ENCODE data around the gene FUT3.
"Not testable (repeated sequence)": the region's sequence is repeated elsewhere in the genome, so short reads cannot be mapped to it uniquely, and the experiment has no call there.

The FUT3 gene

DNA sequence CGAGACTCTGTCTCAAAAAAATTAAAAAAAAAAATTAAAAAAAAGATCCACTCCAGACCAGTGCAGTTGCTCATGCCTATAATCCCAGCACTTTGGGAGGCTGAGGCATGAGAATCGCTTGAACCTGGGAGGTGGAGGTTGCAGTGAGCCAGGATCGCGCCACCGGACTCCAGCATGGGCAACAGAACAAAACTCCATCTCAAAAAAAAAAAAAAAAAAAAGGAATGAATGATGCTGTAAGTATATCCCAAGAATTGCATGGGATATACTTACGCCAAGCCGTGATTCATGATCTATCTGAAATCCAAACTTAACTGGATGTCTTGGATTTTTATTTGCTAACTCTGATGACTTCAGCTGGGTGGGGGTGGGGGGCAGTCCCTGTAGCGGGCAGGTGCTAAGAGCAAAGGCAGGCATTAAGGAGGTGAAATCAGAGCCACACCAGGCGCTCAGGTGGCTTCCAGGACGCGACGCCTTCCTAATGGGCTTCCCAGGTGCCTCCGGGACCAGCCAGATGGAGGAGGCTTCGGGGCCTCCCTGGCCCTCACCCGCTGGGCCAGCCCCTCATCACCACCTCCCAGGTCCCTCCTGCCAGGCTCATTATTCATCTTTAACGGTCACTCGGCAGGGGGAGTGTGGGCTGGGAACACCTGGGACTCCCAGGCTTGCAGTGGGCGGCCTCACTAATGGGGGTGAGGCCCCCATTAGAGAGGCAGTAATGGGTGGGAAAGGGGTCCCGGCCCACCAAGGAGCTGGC is 30.5 kb upstream of the FUT3 start:
- DNase-seq = no peak

DNA sequence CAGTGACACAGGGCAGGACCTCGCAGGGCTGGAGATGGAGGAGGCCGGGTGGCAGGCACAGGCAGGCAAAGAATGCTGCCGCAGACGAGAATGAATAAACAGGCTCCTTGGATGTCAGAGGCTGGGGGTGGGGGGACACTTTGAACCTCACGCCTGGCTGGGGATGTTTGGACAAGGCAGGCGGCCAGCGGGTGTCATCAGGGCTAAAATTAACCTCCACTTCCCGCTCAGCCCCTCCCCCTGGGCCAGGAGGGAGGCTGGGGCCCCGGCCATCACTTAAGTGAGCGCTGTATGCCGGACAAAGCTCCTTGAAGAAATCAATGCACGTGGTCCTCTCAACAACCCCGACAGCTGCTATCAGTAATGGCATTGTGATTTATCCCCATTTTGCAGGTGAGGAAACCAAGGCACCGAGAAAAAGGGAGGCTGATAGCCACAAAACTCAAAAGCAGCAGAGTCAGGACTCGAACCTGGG is 29.4 kb upstream of the FUT3 start:
- DNase-seq = no peak

DNA sequence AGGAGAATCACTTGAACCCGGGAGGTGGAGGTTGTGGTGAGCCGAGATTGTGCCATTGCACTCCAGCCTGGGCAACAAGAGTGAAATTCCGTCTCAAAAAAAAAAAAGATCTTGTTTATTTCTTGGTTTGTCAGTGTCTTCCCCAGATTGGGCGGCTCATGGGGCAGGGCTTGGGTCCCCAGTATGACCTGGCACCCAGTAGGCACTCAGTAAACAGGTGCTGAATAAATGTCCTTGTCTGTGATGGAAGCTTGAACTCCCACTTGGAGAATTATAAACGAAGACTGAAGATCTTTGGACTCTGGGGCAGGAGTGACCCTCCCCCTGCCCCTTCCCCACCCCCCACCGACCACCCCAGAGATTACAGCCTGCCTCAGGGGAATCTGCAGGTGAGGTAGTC is 28.9 kb upstream of the FUT3 start:
- DNase-seq = no peak

DNA sequence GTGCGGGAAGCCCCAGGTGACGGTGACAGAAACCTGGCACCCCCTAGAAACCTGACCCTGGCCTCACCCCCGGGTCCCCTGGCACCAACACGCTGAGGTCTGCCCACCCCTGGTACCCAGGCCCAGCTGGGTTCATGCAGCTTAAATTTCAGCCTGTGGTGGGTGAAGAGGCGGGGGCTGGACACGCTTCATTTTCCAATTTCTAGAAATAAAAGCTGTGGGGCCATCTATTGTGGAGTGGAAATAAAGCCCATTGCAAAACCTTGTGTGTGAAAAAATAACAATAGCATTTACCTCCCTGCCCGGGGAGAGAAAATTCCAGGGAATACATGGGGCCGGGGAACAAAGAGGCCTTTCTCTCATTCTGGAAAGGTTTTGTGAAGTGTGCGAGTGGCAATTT is 26.6 kb upstream of the FUT3 start:
- DNase-seq = no peak

DNA sequence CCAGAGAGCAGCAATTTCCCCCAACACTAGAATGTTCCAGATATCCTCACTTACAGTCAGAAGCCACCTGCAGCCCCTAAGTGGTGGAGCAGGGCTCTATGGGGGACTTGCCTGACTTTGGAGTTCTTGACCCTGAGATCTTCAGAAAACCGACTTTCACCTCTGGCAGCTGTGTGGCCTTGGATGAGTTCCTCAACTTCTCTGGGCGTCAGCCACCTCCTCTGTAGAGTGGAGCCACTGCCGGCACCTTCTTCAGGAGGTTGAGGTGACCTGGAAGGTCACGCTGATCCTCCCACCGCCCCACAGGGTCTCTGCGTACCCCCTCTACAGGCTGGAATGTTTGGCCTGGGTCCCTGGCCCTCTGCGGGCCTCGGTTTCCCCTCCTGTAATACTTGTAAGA is 26.2 kb upstream of the FUT3 start:
- DNase-seq = no peak

DNA sequence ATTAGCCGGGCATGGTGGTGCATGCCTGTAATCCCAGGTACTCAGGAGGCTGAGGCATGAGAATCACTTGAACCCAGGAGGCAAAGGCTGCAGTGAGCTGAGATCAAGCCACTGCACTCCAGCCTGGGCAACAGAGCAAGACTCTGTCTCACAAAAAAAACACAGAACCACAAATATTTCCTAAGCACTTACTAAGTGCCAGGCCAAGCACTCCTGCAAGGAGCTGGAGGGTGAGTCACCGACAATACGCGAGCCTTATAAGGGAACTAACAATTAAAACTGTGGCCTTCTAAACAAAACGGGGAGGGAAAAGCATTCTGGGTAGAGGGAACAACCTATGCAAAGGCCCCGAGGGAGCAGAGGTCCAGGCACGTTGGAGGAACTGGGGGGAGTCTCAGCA is 23.2 kb upstream of the FUT3 start:
- DNase-seq = not testable (repeated sequence)

DNA sequence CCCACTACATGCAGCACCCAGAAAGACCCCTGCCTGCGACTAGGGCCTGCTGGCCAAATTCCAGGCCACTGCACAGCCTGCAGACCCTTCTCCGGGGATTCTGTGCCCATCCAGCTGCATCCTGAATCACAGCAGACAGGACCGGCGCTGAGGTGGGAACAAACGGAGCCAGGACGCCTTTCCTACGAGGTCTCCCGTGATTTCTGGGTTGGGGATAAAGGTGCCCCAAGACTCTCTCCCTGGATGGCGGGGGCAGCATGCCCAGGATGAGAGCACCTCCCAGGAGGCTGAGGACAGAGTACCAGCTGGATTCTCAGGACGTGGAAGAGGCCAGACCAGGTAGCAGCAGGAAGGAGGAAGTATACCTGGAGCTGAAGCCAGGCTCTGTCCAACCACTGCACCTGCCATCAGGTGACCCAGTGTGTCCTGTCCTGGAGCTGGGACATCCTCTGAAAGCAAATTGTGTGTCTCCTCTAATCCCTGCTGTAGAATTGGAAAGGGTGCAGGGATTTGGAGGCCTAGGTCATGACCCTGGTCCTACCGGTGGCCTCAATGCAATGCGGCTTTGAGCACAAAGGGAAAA is 22.5 kb upstream of the FUT3 start:
- no peak for DNase-seq

DNA sequence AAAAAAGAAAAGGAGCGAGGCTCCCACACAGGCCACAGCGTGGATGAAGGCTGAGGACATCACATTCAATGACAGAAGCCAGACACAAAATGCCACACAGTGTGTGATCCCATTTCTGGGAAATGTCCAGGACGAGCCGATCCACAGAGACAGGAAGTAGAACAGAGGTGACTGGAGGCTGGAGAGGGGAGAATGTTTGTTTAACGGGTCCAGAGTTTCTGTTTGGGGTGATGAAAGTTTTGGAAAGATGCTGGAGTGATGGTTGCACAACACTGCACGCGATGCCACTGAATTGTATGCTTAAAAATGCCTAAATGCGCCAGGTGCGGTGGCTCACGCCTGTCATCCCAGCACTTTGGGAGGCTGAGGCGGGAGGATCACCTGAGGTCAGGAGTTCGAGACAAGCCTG is 19.7 kb upstream of the FUT3 start:
- no peak for DNase-seq

DNA sequence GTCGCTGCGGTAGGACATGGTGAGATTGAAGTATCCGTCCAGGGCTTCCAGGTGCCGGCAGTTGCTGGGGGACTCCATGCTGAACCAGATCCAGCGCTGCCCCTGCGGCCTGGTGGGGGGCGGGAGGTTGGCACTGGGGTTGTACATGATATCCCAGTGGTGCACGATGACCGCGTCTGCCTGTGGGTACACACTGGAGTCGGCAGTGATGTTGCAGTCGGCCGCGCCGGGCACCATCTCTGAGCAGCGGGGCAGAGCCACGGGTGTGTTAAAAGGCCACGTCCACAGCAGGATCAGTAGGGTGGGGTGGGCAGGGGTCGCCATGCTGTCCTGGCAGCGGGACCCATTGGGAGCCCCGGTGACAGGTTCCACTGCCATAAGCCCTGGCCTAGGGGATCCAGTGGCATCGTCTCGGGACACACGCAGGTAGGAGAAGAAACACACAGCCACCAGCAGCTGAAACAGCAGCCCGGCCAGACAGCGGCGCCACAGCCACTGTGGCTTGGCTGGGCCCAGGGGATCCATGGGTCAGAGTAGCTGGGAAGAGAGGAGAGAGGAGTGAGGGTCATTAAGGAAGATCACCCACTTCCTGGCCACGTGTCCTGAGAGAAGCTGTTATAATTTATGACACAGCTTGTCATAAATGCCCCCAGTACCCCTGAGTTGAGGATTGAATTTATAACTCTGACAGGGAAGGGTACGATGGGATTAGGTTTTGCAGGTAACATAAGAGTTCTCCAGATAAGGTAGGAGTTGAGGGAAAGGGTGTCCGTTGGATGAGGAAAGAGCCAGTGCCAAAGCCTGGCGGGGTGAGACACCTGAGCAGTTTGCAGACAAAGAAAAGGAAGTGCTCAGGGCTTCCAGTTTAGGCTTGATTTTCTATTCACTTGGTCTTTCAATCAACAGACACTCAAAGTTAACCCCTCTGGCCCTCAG is 16.2 kb upstream of the FUT3 start:
- DNase-seq = no peak

DNA sequence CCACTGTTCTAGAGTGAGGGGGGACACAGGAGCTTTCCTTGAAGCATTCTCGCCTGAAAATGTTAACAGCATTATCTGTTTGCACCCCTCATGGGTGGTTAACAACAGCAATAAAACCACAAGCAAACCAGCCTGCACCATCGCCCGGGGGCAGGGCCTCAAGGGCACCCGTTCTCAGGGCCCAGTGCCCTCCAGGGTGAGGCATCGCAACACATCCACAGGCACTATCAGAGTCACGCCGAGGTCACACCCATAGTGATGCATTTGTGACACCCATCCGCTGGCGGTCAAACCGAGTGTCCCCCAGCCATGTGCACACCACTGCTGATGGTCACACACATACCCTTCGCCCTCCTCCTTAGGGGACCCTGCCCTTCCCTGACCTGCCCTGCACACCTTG is 14.5 kb upstream of the FUT3 start:
- DNase-seq = no peak

DNA sequence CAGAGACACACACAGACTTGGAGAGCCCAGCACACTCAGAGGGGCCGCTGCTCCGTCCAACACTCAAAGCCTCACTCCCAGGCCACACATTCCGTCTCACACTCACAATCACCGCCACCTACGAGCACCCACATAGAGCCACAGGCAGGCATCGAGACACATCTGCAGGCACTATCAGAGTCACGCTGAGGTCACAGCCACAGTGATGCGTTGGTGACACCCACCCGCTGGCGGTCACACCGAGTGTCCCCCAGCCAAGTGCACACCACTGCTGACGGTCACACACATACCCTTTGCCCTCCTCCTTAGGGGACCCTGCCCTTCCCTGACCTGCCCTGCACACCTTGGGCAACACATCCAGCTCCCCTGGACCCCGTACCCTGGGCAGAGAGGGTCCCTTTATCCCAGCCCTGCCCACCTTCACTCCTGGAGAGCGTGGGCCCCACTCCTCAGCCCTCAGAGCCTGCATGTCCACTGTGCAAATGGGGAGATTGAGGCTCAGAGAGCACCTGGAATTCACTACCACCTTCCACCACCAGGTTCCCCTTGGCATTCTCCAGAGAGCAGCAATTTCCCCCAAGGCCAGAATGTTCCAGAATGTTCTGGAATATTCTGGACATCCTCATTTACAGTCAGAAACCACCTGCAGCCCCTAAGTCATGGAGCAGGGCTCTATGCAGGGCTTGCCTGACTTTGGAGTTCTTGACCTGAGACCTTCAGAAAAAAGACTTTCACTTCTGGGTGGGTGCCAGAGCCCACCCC is 13.7 kb upstream of the FUT3 start:
- no peak for DNase-seq

DNA sequence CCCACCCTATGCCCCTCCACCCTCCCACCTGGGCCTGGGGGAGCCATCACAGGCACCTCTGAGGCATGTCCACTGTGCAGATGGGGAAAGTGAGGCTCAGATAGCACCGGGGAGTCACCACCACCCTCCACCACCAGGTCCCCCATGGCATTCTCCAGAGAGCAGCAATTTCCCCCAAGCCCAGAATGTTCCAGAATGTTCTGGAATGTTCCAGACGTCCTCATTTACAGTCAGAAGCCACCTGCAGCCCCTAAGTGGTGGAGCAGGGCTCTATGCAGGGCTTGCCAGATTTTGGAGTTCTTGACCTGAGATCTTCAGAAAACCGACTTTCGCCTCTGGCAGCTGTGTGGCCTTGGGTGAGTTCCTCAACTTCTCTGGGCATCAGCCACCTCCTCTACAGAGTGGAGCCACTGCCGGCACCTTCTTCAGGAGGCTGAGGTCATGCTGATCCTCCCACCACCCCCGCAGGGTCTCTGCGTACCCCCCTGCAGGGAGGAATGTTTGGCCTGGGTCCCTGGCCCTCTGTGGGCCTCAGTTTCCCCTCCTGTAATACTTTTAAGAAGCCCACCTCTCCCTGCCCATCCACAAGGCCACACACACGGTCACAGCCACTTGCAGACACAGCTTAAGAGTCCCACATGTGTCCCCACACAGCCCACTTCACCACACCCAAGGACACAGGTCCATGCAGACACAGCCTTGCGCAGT is 12.9 kb upstream of the FUT3 start:
- DNase-seq = no peak

DNA sequence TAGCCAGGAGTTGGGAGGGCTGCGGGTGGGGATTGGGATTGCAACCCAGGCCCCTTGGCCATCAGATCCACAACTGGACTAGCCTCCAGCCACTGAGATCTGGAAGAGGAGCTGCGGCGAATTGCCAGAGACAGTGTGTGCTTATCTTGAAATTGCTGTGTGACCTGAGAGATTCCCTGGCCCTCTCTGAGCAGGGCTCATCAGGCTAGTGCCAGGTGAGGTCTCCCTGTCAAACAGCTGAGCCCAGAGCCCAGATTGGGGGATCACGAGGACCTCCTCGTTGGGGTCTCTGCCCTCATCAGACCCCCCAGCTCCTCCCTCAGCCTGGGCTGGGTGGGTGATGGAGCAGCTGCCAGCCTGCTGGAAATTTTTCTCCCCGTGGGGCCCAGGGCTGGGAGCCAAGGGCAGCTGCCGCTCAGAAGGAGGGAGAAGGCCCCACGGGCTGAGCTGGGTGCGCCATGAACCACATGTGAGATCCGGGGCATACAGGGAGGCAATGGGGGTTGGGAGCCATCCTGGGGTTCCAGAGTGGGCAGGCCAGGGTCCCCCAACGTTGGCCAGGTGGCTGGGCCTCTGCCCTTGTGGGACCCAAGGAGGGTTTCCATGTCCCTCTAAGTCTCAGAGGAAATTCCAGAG is 11.9 kb upstream of the FUT3 start:
- no peak for DNase-seq

DNA sequence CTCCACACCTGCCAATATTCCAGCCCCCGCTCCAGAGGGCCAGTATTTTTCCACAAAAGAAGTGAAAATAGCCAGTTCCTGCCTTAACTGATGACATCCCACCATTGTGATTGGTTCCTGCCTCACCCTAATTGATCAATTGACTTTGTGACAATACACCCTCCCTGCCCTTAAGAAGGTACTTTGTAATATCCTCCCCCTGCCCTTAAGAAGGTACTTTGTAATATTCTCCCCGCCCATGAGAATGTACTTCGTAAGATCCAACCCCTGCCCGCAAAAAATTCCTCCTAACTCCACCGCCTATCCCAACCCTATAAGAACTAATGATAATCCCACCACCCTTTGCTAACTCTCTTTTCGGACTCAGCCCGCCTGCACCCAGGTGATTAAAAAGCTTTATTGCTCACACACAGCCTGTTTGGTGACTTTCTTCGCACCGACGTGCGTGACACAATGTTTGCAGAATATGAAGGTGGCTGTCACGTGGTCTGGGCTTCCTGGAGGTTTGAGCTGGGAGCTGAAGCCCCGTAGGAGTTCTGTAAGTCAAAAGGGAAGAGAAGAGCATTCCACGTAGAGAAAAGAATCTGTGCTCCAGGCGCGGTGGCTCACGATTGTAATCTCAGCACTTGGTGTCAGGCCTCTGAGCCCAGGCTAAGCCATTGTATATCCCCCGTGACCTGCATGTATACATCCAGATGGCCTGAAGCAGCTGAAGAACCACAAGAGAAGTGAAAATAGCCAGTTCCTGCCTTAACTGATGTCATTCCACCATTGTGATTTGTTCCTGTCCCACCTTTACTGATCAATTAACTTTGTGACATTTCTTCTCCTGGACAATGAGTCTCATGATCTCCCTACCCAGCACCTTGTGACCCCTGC is 6.2 kb upstream of the FUT3 start:
- no peak for DNase-seq

DNA sequence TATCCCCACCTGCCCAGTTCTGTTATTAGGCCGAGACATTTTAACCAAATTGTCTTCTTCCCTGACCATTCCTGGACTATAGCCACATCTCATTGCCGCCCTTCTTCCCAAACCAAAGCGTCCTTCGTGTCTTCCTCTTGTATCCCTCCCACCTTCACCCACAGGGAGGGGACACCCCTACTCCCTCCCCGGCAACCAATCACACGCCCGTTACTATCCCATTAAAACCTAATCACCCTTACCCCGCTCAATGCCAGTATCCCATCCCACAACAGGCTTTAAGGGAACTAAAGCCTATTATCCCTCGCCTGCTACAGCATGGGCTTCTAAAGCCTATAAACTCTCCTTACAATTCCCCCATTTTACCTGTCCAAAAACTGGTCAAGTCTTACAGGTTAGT is 3.9 kb upstream of the FUT3 start:
- not testable (repeated sequence) for DNase-seq

DNA sequence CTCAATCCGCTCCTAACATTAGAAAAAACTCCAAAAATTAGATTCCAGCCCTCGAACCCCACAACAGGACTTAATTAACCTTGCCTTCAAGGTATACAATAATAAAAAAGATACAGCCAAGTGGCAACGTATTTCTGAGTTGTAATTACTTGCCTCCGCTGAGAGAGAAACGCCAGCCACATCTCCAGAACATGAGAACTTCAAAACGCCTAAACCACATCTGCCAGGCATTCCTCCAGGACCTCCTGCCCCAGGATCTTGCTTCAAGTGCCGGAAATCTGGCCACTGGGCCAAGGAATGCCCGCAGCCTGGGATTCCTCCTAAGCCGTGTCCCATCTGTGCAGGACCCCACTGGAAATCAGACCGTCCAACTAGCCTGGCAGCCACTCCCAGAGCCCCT is 2.9 kb upstream of the FUT3 start:
- DNase-seq = not testable (repeated sequence)

DNA sequence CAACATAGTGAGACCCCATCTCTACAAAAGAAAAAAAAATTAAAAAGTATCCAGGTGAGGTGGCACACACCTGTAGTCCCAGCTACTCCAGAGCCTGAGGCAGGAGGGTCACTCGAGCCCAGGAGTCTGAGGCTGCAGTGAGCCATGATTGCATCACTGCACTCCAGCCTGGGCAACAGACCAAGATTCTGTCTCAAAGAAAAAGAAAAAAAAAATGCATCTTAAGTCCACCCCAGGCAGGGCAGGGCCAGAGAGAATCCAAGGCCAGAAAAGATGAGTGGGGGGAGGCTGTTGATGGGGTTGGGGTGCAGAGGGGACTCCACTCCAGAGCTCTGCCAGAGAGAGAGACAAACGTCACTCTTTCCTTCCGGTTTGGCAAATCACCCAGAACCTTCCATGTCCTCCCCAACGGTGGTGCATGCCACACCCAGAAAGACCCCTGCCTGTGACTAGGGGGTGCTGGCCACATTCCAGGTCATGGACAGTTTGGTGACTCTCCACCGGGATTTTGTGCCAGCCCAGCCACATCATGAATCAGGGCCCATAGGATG is 431 bp downstream of the FUT3 start:
- no peak for DNase-seq

DNA sequence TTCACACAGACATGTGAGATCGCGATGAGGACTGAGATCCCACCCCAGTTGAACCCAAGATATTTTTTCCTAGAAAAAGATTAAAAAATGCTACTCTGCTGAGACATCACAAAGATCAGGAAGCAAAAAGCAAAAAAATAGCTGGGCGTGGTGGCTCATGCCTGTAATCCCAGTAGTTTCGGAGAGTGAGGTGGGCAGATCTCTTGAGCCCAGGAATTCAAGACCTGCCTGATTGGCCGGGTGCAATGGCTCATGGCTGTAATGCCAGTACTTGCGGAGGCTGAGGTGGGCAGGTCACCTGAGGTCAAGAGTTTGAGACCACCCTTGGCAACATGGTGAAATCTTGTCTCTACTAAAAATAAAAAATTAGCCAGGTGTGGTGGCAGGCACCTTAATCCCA is 1.1 kb downstream of the FUT3 start:
- no peak for DNase-seq

DNA sequence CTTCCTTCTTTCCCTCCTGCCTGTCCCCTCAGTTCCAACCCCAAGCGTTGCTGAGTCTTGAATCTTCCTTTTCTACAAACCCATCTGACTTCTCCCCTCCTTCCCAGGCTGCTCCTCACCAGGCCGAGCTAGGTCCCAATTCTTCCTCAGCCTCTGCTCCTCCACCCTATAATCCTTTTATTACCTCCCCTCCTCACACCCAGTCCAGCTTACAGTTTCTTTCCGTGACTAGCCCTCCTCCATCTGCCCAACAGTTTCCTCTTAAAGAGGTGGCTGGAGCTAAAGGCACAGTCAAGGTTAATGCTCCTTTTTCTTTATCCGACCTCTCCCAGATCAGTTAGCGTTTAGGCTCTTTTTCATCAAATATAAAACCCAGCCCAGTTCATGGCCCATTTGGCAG is 2.6 kb downstream of the FUT3 start:
- not testable (repeated sequence) for DNase-seq

DNA sequence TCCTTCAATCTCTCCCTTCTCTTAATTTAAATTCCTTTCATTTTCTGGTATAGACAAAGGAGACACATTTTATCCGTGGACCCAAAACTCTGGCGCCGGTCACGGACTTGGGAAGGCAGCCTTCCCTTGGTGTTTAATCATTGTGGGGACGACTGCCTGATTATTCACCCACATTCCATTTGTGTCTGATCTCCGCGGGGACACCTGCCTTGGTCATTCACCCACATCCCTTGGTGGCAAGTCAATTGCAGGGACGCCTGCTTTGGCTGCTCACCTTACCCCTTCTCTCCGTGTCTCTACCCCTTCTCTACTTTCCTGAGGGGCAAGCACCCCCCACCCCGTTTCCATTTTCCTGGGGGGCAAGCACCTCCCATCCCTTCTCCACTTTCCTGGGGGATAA is 3.4 kb downstream of the FUT3 start:
- DNase-seq = not testable (repeated sequence)
